Sigmoid colon (tissue), 4 donors: ENCODE data around the gene EID2.

Source experiments
- CTCF ChIP-seq, 4 experiments: fragments of 450-650 bp in 3 of 4; fragments of 200-600 bp in 1 of 4; IDR thresholded peaks; one replicate each; pipeline ENCODE4 v1.5.1; 2016 to 2019; ENCODE audit warnings: antibody characterized with exemption in 4 of 4, mild to moderate bottlenecking in 3 of 4, moderate library complexity in 2 of 4
- EP300 ChIP-seq, 4 donors: sonication (generic); formaldehyde crosslinking; IDR thresholded peaks; one replicate each; pipeline ENCODE4 v1.6.1; 2017; ENCODE audit warnings: antibody characterized with exemption in 4 of 4
- POLR2A ChIP-seq, 2 donors: fragments of 450-650 bp; IDR thresholded peaks; one replicate each; pipeline ENCODE4 v1.6.1; 2016; ENCODE audit warnings: antibody characterized with exemption in 2 of 2, mild to moderate bottlenecking in 2 of 2, moderate library complexity in 2 of 2
- POLR2AphosphoS5 ChIP-seq, 4 donors: sonication (generic); formaldehyde crosslinking; IDR thresholded peaks; one replicate each; pipeline ENCODE4 v1.6.1; 2017; ENCODE audit warnings: antibody characterized with exemption in 4 of 4

GRCh38 chr19:39514840-39515550 is 25.0 kb downstream of the EID2 start, which contains the start of gene SELENOV:
- TF ChIP-seq CTCF (IDR thresholded peaks at IDR 0.05) (no peak), POLR2A (IDR thresholded peaks at IDR 0.05) (no peak), EP300 (IDR thresholded peaks at IDR 0.05) (no peak), POLR2AphosphoS5 (IDR thresholded peaks at IDR 0.05) (no peak)
